BE2C (cell line): Measurements from ENCODE around the gene TSPAN18.

Source experiments
- DNase-seq: peaks from one replicate; pipeline ENCODE4 v3.0.0-alpha.2; 2020
- H3K27me3 ChIP-seq: fragments of 250-450 bp; sonication (Bioruptor Pico); 2 replicates; pipeline ENCODE4 v1.5.1; 2020; ENCODE audit warnings: mild to moderate bottlenecking
- H3K36me3 ChIP-seq: fragments of 250-450 bp; sonication (Bioruptor Pico); 2 replicates; pipeline ENCODE4 v1.5.1; 2020; ENCODE audit warnings: mild to moderate bottlenecking
- H3K4me1 ChIP-seq: fragments of 250-450 bp; sonication (Bioruptor Pico); 2 replicates; pipeline ENCODE4 v1.5.1; 2020
- H3K4me3 ChIP-seq: 2 replicates; pipeline ENCODE4 v1.5.1; 2011; ENCODE audit warnings: low read depth, low read length
- H3K9me3 ChIP-seq: fragments of 250-450 bp; sonication (Bioruptor Pico); 2 replicates; pipeline ENCODE4 v1.5.1; 2020
- TF ChIP-seq, protein P1 (sequence below): IDR thresholded peaks from 2 replicates; pipeline ENCODE4 v1.5.1; 2012; ENCODE audit warnings: mild to moderate bottlenecking, low read depth, low read length

The TSPAN18 gene

DNA sequence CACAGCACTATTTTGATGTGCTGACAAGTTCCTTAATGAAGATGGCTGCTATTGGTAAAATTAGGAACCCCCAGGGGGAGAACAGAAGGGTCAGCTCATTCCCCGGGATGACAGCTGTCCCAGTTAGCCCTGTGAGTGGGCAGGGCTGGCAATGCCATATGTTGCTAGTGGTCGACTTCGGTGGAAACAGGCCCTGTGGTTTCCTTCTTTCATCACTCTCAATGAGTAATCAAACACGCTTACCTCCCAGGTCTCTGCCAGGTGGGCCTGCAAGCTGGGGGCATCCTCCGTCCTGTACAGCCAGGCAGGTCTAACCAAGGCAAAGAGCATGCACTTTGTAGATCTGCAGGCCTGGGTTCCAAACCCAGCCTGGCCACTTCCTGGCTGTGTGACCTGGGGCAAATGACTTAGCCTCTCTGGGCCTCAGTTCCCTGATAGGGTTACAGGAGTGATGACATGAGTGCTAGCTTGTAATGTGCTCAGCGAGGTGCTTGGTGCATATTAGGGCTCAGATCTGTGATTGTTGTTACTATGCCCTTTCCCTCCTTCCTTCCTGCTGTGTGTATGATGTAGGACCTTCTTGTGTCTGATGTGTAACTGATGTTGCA lies 85.2 kb downstream of the TSPAN18 start:
- TF ChIP-seq, protein P1, sequence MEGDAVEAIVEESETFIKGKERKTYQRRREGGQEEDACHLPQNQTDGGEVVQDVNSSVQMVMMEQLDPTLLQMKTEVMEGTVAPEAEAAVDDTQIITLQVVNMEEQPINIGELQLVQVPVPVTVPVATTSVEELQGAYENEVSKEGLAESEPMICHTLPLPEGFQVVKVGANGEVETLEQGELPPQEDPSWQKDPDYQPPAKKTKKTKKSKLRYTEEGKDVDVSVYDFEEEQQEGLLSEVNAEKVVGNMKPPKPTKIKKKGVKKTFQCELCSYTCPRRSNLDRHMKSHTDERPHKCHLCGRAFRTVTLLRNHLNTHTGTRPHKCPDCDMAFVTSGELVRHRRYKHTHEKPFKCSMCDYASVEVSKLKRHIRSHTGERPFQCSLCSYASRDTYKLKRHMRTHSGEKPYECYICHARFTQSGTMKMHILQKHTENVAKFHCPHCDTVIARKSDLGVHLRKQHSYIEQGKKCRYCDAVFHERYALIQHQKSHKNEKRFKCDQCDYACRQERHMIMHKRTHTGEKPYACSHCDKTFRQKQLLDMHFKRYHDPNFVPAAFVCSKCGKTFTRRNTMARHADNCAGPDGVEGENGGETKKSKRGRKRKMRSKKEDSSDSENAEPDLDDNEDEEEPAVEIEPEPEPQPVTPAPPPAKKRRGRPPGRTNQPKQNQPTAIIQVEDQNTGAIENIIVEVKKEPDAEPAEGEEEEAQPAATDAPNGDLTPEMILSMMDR: no peak

DNA sequence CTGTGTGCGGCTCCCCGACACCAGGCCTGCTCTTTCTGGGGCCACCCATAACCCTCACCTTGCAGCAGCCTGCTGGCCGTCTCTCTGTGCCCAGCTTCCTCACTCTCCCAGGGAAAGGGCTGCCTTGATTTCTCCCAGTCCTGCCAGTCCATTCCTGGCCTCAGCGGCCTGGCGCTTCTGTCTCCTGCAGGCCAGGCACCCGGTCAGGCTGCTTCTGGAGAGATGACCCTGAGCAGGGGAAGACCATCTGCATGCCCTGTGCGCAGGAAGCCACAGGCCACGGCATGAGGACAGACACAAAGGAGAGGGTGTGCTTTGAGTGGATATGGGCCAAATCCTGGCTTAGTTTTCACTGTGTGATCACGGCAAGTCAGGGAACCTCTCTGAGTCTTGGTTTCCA lies 86.2 kb downstream of the TSPAN18 start:
- no peaks in the 10 kb centered on the region for H3K9me3 ChIP-seq
- no peaks in the 10 kb centered on the region for H3K36me3 ChIP-seq
- DNase-seq: no peak
- H3K4me1 ChIP-seq: no peaks in the 10 kb centered on the region
- no peak overlapping the region for H3K4me3 ChIP-seq
- H3K27me3 ChIP-seq: no peaks in the 10 kb centered on the region
- TF ChIP-seq, protein P1: no peak

More for the DNA sequence above, 85.2 kb downstream of the TSPAN18 start:
- no peaks in the 10 kb centered on the region for H3K36me3 ChIP-seq
- H3K27me3 ChIP-seq: no peaks in the 10 kb centered on the region
- no peaks in the 10 kb centered on the region for H3K9me3 ChIP-seq
- DNase-seq: no peak
- H3K4me1 ChIP-seq: no peaks in the 10 kb centered on the region
- no peak overlapping the region for H3K4me3 ChIP-seq

DNA sequence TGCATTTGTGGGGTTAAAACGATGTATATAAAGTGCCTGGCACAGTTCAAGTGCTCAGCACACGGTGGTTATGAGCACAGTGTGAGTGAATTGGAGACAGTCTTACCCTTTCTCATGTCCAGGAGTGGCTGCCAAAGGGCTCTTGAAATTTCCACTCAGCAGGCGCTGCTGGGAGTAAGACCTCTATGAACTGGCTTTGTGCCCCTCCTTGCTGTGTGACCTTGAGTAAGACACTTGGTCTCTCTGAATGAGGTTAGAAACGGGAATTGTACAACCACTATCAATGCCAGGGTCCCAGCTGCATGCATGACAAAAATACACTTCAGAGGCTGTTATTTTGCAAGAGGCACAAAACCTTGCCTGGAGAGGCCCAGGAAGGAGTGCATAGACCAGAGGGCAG lies 86.6 kb downstream of the TSPAN18 start:
- H3K9me3 ChIP-seq: no peaks in the 10 kb centered on the region
- no peak overlapping the region for H3K4me3 ChIP-seq
- DNase-seq: no peak
- H3K4me1 ChIP-seq: no peaks in the 10 kb centered on the region
- H3K27me3 ChIP-seq: no peaks in the 10 kb centered on the region
- TF ChIP-seq, protein P1: no peak
- H3K36me3 ChIP-seq: no peaks in the 10 kb centered on the region

DNA sequence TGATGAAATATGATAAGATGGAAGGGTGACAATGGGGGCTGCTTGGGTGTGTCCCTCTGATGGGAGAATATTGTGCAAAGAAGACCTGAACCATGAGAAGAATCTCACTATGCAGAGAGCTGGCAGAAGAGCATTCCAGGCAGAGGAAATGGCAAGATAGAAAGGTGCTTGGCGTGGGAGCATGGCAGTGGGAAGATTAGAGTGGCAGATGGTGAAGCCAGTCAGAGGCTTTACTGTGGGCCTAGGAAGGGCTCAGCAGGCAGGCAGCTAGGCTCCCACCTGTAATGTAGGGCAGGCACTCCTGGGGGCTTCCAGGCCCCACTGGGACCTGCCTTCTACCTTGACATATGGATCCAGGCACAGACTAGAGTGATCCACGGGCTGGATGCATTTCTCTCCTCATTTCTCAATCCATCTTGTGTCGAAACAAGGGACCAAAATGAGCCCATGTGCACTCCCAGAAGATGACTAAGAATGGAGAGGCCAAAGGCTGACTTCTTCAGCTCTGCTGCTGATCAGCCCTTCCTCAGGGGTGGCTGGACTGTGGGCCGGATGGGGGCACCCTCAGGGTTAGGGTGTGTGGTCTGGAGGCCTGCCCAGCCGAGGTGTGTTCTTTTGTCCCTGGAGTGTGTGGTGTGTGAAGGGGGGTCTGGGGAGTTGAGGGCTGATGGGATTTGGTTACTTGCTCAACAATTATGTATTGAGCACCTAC lies 88.3 kb downstream of the TSPAN18 start:
- no peak for DNase-seq

GRCh38 chr11:44815917-44816456 lies 89.2 kb downstream of the TSPAN18 start:
- Histone ChIP-seq H3K27me3 (no peaks in the 10 kb centered on the region), H3K4me3 (no peak overlapping the region), H3K9me3 (no peaks in the 10 kb centered on the region), H3K4me1 (no peaks in the 10 kb centered on the region), H3K36me3 (no peaks in the 10 kb centered on the region)
- TF ChIP-seq, protein P1: no peak
- no peak for DNase-seq

More for the DNA sequence above, 88.3 kb downstream of the TSPAN18 start:
- TF ChIP-seq, protein P1: no peak
- Histone ChIP-seq H3K4me1 (no peaks in the 10 kb centered on the region), H3K27me3 (no peaks in the 10 kb centered on the region), H3K36me3 (no peaks in the 10 kb centered on the region), H3K4me3 (no peak overlapping the region), H3K9me3 (no peaks in the 10 kb centered on the region)

- DNase-seq: no peak
- no peaks in the 10 kb centered on the region for H3K27me3 ChIP-seq
Measured at GRCh38 chr11:44816761-44817160, 90.0 kb downstream of the TSPAN18 start.

More at GRCh38 chr11:44816761-44817160, 90.0 kb downstream of the TSPAN18 start:
- Histone ChIP-seq H3K9me3 (no peaks in the 10 kb centered on the region), H3K4me3 (no peak overlapping the region), H3K36me3 (no peaks in the 10 kb centered on the region), H3K4me1 (no peaks in the 10 kb centered on the region)
- TF ChIP-seq, protein P1: no peak
